ENCODE results near the gene RNASE4. TPM values are rescaled to one million over a fixed set of nuclear protein-coding genes. Genes with fewer than 3 reads are reported as not detected.

Gene RNASE4
- total and polyA plus RNA-seq, 2 donors (not counting 3 experiments of a cell fraction or from before 2014, with no cell fraction given): 6.9 to 27.4 TPM

GRCh38 chr14:20657216-20658211 is 26.8 kb upstream of the RNASE4 start:
- no peak overlapping the region for H3K27ac ChIP-seq (ENCODE audit: insufficient read depth, low read depth, low read length)
- BruUV-seq (replicated peaks): no TSS peak
- no peak overlapping the region for H2AFZ ChIP-seq (ENCODE audit: low read depth, low read length)
- no peaks in the 10 kb centered on the region for H3K79me2 ChIP-seq (ENCODE audit: control insufficient read depth, insufficient read depth, low read length)
- intact Hi-C loops (cut with micrococcal nuclease) (no loop called here), dilution Hi-C loops (cut with MboI; ENCODE audit: extremely low pct_ligation_motif_present, low sequenced_read_pairs) (no loop called here)
- H3K4me1 ChIP-seq (ENCODE audit: control insufficient read depth, extremely low read depth, insufficient read depth, low read length): peaks cover 2% of the 10 kb centered on the region
- no peaks in the 10 kb centered on the region for H3K9me1 ChIP-seq (replicated peaks; ENCODE audit: control insufficient read depth, extremely low read depth, insufficient read depth, low read length)
- FAIRE-seq: no peak
- ChIA-PET CTCF (interaction anchor here (0.9 to 2.4 kb wide), 5 partner anchors 21 to 216 kb away, joined by 3 to 14 read pairs (median 3); no protein-coding TSS in a partner anchor), POLR2A (no interaction called here)
- no peak overlapping the region for H3K4me3 ChIP-seq (replicated peaks in 1 of 3; ENCODE audit: insufficient read depth in 1 of 3, low read depth in 1 of 3, low read length in 3 of 3)
- no peaks in the 10 kb centered on the region for H3K9me3 ChIP-seq (replicated peaks; ENCODE audit: control insufficient read depth, insufficient read depth, low read length)
- TF ChIP-seq POLR2AphosphoS5 (IDR thresholded peaks at IDR 0.05; ENCODE audit: insufficient read depth, low read depth, low read length): no peak
- TF ChIP-seq MYC (IDR thresholded peaks at IDR 0.05; ENCODE audit: low read depth, low read length): no peak
- TF ChIP-seq, protein P1, sequence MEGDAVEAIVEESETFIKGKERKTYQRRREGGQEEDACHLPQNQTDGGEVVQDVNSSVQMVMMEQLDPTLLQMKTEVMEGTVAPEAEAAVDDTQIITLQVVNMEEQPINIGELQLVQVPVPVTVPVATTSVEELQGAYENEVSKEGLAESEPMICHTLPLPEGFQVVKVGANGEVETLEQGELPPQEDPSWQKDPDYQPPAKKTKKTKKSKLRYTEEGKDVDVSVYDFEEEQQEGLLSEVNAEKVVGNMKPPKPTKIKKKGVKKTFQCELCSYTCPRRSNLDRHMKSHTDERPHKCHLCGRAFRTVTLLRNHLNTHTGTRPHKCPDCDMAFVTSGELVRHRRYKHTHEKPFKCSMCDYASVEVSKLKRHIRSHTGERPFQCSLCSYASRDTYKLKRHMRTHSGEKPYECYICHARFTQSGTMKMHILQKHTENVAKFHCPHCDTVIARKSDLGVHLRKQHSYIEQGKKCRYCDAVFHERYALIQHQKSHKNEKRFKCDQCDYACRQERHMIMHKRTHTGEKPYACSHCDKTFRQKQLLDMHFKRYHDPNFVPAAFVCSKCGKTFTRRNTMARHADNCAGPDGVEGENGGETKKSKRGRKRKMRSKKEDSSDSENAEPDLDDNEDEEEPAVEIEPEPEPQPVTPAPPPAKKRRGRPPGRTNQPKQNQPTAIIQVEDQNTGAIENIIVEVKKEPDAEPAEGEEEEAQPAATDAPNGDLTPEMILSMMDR (IDR thresholded peaks at IDR 0.05; ENCODE audit: extremely low read depth in 1 of 2, insufficient read depth in 1 of 2, low read depth in 1 of 2, low read length in 2 of 2): no peak
- no peak for TF ChIP-seq FOS (IDR thresholded peaks at IDR 0.05; ENCODE audit: borderline replicate concordance, insufficient read depth, low read length)
- TF ChIP-seq JUN (IDR thresholded peaks at IDR 0.05; ENCODE audit: borderline replicate concordance, insufficient read depth, insufficient read length, low read depth): no peak
- TF ChIP-seq EZH2 (IDR thresholded peaks at IDR 0.05; ENCODE audit: borderline replicate concordance, low read depth, low read length, severe bottlenecking): no peak
- TF ChIP-seq POLR2A (IDR thresholded peaks at IDR 0.05; ENCODE audit: low read depth, low read length): no peak
- no peak for TF ChIP-seq GATA2 (IDR thresholded peaks at IDR 0.05; ENCODE audit: insufficient read depth, insufficient read length, low read depth, low read length)
- H3K9ac ChIP-seq (replicated peaks; ENCODE audit: extremely low read depth, insufficient read depth, low read length): no peak overlapping the region
- peaks cover 34 to 37% of the 10 kb centered on the region in 2 experiments for H3K27me3 ChIP-seq (ENCODE audit: control insufficient read depth in 2 of 2, insufficient read depth in 2 of 2, low read length in 2 of 2)
- DNase-seq (ENCODE audit: low read depth, low spot score): no peak
- H4K20me1 ChIP-seq (replicated peaks; ENCODE audit: control insufficient read depth, extremely low read depth, insufficient read depth, low read length): no peaks in the 10 kb centered on the region
- no peak overlapping the region for H3K4me2 ChIP-seq (ENCODE audit: insufficient read depth, low read length)
- no peaks in the 10 kb centered on the region for H3K36me3 ChIP-seq (ENCODE audit: control insufficient read depth in 2 of 2, extremely low read depth in 1 of 2, insufficient read depth in 2 of 2, low read length in 2 of 2)
